ENCODE data around the gene WLS.

DNA sequence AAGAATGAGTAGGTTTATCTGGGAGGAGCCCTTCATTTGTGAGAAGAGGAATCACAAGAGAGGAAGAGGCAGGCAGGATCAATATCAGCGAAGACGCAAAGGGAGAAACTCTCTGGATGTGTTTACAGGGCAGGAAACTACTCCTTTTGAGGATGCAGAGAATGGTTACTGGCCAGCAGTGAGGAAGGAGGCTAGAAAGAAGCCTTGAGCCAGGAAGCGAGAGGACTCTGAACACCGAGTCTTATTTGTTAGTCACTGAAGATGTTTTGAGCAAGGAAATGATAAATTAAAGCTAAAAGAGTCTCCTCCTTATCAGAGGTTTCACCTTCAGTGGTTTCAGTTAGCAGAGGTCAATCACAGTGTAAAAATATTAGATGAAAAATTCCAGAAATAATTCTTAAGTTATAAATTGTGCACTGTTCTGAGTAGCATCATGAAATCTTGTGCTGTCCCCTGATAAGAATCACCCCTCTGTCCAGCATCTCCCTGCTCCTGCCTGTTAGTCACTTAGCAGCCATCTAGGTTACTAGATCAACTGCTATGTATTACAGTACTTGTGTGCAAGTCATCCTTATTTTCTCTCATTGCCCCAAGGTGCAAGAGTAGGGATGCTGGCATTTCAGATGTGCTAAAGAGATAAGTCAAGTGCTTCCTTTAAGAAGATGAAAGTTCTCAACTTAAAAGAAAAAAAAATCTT lies 43.5 kb downstream of the WLS start:
- TF ChIP-seq, protein P1, sequence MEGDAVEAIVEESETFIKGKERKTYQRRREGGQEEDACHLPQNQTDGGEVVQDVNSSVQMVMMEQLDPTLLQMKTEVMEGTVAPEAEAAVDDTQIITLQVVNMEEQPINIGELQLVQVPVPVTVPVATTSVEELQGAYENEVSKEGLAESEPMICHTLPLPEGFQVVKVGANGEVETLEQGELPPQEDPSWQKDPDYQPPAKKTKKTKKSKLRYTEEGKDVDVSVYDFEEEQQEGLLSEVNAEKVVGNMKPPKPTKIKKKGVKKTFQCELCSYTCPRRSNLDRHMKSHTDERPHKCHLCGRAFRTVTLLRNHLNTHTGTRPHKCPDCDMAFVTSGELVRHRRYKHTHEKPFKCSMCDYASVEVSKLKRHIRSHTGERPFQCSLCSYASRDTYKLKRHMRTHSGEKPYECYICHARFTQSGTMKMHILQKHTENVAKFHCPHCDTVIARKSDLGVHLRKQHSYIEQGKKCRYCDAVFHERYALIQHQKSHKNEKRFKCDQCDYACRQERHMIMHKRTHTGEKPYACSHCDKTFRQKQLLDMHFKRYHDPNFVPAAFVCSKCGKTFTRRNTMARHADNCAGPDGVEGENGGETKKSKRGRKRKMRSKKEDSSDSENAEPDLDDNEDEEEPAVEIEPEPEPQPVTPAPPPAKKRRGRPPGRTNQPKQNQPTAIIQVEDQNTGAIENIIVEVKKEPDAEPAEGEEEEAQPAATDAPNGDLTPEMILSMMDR (IDR thresholded peaks at IDR 0.05): no peak
- TF ChIP-seq EZH2 (IDR thresholded peaks at IDR 0.05; ENCODE audit: borderline replicate concordance, insufficient read depth, low read depth, low read length, poor library complexity, severe bottlenecking): no peak

All from B cell (primary cell).